Fibroblast of skin of left quadriceps (primary cell): Measurements from ENCODE around the gene MACROD1.

Source experiments
- DNase-seq, 2 experiments: peaks; one replicate each; pipeline ENCODE4 v3.0.0-alpha.2; 2013; ENCODE audit warnings: low read depth in 2 of 2

The MACROD1 gene

DNA sequence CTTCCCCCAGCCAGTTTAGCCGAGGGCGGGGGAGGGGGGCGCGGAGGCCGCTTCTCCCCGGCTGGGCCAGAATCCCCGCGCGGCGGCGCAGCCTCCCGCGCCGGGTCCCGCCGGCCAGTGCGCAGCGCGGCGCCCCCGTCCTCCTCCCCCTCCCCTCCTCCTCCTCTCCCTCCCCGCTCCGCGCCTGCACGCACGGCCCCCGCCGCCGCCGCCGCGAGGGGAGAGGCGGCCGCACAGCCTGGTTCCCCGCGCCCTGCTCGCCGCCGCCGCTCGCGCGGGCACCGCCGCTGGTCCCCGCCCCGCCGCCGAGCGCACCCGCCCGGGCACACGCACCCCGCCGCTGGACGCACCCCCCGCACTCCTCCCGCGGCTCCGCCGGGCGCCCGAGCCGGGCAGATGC lies 130.3 kb downstream of the MACROD1 start, which contains the start of gene FLRT1:
Gene FLRT1 (plus strand): TSS at position 356 of the 400 bp plus-strand sequence. CDS start 80,337 bp downstream, outside the sequence.
- DNase-seq: no peak

DNA sequence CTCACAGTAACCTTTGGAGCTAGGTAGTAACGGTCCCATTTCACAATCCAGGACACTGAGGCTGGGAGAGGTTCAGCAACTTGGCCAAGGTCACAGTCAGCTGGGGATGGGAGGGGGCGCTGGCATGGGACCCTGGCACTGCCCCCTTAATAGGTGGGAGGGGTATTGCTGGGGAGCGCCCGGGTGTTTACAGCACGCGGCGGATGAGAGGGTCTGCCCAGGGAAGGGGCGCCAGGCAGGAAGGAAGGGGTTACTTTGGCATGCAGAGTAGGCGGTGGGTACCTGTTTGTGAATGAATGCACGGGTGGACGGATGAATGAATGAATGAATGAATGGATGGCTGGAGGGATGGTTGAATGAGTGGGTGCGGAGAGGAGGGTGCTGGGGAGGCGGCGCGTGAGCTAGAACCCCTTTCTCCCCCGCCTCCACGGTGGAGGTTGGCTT lies 130.8 kb downstream of the MACROD1 start:
- DNase-seq: no peak

DNA sequence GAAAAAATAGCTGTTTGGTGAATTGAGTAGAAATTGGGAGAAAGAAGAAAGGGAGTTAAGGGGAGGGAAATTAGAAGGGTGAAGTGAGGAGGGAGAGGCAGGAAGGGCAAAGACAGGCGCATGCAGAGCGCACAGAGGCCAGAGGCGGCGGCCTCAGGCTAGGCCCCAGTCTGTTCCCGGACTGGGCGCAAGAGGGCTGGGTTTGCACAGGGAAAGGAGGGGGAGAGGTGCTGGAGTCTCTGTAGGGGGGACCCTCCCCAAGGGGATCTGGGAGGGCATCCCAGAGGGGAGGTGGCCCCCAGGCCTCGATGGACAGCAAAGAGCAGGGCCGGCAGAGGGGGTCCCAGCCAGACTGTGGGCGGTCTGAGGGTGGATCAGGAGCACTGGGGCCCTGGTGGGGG lies 131.5 kb downstream of the MACROD1 start:
- no peak for DNase-seq

DNA sequence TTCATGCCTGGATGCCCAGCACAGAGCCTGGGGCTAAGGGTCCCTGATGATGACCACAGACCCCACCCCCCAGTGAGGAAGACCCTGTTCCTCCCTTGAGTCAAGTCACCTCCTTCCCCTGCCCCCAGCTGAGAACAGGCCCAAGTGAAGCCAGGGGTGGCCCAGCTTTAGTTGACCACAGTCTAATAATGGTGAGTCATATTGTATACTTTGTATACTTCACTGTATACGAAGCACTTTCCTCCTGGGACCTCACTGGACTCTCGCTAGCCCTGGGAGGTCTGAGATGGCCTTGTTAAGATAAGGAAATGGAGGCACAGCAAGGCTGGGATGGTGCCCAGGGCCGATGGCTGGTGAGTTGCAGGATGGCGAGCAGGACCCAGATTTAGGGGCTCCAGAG lies 133.9 kb downstream of the MACROD1 start:
- no peak for DNase-seq

DNA sequence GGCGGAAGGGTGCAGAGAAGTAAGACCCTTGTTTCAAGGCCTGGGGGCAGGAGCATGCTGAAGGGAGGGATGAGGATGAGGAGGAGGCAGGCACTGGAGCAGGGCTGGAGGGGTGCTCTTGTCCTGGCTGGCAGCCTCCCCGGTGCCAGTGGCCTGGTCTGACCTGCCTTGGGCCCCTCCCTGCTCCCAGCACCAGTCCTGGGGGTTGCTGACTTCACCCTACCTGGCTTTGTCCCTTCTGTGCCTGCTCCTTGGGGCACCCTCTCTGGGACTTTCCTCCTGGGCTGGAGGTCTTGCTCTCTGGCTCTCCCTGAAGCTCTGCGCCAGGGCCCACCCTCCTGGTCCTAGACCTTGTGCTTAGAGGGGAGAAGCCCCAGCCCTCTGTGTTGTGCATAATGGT lies 134.9 kb downstream of the MACROD1 start:
- DNase-seq: no peak

DNA sequence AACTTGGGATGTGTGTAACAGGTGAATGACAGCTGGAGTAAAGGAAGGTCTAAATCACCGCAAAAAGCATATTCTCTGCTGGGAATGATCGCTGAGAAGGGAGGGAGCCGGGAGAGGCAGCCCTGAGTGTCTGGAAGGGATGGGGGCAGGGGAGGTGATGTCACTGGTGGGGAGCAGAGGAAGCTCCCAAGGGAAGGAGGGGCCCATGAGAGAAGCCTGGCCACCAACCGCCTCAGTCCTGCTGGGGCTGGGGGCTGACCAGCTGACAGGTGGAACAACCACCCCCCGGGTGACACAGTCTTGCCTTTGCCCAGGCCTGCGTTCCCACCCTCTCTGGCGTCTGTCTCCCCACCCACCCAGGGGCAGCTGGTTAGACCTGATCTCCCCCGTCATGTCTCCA lies 136.1 kb downstream of the MACROD1 start:
- DNase-seq: no peak

DNA sequence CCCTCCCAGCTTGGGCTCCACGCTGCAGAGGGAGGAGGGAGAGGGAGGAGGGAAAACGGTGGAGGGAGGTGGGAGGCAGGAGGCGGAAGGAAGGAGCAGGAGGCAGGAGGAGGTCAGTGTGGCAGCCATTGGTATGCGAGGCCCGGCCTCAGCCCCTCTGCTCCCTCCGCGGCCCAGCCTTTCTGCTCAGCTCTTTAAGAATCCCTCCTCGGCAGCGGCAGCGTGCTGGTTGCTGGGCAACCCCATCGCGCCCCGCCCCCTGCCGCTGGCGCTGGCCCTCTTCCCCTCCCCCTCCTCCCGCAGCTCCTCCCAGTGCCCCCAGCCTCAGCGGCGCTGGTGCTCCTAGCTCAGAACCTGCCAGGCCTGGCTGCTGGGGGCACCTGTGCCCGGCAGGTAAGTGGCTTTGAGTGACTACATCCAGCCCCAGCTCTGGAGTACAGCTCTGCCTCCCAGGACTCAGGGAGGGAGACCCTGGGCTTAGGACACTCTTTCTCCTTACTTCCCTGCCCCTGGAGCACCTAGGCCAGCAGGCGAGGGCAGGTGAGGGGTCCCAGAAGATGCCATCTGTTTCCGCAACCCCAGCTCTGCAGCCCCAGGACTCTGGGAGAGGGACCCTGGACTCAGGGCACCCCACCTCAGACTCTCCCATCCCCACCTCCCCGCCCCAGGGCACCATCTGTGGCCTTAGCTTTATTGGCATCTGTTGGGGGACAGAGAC lies 137.4 kb downstream of the MACROD1 start:
- DNase-seq: no peak

DNA sequence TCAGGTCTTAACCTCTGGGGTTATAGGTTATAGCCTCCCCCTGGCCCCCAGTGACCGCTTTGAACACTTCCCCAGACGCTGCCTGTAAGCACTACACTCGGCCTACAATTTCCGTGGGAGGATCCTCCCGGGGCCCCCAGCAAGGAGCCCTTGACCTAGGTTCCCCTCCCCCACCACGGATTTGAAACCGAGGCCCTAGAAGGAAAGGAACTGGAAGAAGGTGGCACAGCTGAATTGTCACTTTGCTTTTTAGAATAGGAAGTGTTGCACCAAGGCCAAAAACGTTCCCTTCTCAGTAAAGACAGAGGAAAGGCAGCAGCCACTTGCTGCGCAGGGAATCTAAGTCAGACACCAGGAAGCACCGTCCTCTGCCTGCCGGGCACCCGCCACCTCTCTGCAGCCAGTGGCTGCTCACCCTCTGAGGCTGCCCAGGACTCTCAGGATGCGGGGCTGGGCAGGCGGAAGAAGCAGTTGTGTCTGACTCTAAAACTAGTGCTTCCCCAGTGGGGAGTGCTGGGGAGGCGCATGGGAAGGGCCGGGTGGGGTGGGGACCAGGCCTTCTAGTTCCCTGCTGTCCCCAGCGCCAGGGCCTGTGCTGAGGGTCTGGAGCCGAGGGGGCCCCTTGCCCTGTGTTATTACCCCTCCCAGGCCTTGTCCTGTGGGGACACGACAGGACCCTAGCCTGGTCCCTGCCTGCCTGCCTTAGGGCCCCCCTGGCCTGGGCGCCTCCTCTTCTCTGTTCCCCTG lies 138.1 kb downstream of the MACROD1 start:
- DNase-seq: no peak

DNA sequence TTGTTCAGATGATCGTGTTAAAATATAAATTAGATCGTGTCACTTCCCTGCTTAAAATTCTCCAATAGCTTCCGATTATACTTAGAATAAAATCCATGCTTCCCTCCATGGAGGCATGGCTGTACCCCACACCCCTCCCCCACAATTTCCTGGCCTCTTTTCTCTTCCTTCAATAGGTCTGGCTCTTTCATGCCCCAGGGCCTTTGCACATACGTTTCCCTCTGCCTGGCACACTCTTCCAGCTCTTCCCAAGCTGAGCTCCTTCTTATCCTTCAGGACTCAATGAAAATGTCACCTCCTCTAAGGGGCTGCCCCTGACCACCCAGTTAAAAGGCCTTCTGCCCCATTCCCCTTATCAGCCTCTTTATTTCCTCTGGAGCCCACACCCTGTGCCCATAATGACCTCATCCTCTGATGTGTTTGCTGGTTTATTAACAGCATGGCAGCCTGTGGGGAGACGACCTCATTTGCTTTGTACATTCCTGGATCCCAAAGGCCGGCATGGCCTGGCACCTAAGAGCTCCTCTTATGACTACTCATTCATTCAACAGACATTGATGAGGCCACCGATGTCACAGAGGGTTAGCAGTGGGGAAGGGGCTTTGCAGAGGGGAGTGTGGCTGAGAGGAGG lies 139.2 kb downstream of the MACROD1 start:
- DNase-seq: no peak

DNA sequence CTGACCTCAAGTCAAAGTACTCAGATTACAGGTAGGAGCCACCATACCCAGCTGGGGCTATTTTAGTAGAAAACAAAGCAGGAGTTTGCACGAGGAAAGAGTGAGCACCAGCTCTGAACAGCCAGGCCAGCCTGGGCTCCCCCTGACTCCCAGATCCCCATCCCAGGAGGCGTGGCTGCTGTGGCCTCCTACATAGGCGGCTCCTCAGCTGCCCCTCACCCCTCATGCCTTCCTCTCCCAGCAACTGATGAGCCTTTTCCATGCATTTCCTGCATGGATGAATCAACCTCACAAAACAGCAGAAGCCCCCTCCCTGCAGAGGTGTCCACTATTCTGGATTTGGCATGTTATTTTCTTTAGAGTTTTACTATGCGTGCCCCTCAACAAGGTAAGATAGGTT lies 140.7 kb downstream of the MACROD1 start:
- DNase-seq: no peak

DNA sequence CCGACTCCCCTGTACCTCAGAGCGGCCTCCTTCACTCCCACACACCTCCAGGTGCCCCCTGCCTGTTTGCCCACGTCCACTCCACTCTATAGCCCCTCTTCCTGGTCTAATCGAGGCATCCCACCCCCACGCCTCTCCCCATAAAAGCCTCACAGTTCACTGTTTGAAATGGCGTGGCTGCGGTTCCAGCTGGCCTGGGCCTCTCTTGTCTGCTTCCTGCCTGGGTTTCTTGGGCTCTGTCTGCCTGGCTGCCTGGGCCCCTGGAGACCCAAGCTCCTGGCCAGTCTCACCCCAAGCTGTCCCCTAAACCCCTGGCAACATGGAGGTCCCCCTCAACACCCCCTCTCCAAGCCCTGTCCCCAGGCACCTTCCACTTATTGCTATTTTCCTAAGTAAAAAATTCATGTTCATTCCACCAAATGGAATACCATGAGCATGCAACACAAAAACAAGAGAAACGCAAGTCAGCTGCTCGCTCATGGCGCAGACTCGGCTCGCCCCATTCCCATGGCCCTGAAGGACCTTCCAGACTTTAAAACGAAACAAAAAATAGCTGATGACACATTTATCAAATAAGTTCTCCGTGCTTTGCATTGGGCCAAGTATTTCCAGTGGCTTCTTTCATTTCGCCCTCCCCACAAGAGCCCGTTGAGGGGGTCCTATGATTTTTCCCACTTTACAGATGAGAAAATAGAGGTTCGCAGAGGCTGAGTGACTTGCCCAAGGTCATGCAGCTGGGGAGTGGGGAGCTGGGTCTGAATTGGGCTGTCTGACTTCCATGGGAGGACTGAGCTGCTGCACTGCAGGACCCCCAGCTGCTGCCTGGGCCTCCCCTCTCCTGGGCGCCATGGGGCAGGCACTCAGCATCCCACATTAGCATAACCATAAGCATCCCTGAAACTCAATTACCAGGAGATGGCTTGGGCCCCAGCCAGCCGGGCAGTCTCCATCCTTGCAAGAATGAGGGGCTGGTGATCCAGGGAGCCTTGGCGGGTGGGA lies 141.9 kb downstream of the MACROD1 start:
- no peak for DNase-seq

DNA sequence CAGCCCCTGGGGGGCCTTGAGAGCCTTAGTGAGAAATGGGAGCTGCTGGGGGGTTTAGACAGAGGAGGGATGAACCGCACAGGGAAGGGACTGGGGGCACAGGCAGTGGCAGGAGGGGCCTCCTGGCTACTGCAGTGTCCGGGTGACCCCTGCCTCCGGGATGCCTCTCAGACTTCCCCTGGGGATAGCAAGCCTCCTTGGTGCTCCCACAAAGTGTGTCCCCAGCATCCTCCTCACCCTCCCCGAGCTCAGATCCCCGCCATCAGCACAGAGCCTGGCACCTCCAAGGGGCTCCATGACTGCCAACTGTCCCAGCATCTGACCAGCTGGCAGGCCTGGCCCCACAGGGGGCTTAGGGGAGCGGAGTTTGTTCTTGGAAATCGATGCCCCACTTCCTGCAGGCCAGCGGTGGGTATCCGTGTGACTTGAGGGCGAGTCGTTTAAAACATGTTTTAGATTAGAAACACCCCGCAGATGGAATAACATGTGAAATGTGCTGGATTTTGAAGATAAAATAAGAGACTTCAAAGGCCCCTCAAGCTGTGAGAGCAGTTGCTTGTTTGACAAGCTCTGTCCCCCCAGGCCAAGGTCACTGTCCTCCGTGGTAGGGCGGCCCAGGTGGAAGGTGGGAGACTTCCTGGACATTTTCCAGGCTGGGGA lies 143.7 kb downstream of the MACROD1 start:
- DNase-seq: no peak

DNA sequence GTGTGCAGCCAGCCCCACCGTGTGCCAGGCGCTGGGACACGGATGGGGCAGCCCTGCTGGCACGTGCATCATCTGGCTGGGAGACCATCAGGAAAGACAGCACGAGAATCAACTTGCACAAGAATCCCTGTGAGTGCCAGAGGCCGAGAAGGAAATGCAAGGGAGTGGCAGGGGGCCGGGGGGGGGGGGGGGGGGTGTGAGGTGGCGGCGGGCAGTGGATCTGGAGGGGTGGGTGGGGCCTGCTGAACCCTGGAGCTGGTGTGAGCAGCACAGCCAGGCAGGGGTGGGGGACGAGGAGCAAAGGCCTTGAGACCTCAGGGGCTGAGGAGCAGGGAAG lies 144.2 kb downstream of the MACROD1 start:
- DNase-seq: no peak

DNA sequence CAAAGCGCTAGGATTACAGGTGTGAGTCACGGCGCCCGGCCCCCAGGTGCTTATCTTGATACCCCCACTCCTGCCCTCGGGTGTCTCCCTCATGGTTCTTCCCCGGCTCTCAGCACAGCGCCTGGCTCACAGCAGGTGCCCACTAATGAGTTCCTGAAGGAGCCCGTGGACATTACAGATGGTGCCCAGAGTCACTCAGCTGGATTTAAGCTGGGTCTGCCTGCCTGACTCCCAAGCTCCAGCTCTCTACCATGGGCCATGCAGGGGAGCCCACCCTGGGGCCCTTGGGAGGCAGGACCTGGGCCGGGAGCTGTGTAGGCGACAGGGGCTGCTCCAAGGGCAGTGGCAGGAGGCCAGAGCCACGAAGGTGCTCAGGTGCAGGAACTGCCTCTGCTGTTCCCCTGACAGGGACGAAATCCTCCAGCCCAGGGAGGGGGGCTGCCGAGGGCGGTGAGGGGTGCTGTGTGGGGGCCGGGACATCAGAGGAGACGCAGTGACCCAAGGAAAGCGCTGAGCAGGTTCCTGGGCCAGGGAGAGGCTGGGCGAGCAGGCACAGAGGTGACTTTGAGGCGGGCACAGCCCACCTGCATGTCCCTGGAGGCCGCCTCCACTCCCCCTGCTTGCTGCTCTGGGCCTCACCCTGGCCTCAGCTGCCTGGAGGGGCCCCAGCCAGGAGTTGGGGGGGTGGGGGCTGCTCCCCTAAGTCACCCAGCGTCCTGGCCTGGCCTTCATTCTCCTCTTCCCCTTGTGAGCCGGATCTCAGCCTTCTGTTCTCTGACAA lies 144.7 kb downstream of the MACROD1 start:
- no peak for DNase-seq

DNA sequence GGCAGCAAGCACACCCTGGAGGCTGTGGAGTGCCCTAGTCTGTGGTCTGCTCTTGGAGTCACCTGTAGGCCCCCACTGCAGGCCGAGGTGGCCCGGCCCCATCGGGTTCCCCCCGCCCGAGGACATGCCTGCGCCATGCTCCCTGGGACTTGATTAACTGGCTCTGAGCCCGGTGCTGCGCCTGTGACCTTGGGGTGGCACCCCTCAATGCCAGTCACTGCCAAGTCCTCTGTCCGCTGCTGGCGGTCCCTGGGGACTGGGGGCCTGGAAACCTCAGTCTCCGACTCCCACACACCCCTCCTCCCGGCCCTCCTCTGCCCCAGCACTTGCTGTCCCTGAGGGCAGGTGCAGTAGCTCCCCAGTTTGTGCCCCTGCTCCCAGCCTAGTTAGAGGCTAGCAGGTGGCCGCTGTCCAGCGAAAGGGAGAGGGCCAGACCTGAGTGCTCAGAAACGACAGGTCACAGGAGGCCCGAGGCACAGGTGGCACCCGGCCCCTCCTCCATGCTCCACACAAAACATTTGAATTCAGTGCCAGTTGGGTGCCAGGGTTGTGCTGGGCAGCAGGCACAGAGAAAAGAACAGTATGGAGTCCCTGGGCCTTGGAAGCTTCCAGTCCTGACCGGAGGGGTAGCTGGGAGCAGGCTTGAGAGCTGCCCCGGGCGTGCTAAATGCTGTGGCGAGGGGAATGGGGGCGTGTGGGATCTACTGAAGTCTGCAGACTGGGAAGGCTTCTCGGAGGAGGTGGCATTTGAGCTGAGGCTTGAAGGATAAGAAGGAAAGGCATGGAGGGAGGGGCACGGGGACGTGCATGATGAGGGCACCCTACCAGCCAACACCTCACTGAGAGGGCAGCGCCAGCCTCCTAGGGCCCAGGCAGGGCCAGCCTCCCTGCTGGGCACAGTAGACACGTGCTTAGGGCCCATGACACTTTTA lies 146.5 kb downstream of the MACROD1 start:
- no peak for DNase-seq

DNA sequence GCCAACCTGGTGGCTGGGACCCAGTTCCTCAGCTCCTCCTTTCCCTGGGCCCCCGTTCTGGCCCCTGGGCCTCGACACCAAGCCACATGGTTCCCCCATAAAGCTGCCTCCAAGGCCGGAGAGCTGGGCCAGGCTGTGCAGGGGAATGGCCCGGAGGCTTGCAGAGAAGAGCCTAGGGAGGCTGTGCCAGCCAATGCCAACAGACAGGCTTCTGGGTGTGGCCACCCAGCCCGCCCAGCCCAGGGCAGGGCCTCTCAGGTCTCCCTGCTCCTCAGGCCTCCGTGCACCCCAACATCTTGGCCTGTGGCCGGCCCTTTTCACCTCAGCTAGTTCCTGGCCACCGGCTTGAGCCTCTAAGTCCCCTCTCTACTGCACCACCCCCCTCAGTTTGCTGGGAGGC lies 147.6 kb downstream of the MACROD1 start:
- DNase-seq: no peak

DNA sequence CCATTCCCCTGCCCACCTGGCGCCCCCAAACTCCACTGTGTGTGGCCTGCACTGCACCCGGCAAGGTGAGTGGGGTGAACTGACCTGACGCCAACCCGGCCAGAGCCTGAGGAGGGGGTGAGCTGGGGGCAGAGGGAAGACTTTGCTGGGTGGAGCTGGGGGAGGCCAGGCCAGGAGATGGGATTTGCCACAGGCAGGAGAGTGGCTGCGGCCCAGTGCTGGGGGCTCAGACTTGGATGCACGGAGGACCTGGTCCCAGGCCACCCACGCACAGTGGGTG lies 148.0 kb downstream of the MACROD1 start:
- no peak for DNase-seq

DNA sequence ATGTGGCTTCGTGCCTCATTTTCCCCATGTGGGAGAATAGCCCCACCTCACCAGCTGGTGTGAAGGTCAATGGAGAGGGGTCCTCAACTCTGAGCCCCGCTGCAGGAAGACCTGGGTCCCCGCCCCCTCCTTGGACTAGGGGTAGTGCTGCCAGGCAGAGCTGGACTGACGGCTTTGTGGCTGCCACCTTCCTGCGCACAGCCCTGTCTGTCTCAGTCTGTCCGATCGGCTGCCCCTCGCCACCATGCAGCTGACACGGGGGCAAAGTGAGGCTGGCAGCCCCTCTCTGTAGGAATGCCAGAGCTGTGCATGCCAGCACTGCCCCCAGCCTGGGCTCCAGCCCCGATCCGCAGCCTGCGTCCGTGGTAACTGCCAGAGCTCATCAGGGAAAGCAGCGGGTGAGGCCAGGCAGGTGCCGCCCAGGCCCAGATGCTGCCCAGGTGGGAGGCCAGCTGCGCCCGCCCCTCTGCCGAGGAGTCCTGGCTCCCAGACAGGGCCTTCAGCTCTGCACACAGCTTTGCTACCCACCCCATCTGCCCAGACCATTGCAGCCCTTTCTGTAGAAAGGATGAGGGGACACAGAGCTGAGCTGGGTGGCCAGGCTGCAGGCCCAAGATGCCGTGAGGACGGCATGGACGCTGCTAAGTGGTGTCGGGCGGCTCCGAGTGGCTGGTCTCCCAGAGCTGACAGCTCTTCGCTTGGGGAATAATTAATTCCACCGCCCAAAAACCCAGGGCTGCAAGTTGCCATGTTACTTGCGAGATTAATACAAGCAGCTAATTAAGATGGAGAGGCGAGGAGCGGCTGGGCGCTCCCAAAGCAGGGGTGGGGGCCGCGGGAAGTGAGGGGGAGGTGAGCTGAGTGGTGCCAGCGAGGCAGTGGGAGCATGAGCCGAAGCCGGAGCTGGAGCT lies 149.7 kb downstream of the MACROD1 start:
- DNase-seq: no peak
